ENCODE results near the gene ANKRD50.

The ANKRD50 gene, protein sequence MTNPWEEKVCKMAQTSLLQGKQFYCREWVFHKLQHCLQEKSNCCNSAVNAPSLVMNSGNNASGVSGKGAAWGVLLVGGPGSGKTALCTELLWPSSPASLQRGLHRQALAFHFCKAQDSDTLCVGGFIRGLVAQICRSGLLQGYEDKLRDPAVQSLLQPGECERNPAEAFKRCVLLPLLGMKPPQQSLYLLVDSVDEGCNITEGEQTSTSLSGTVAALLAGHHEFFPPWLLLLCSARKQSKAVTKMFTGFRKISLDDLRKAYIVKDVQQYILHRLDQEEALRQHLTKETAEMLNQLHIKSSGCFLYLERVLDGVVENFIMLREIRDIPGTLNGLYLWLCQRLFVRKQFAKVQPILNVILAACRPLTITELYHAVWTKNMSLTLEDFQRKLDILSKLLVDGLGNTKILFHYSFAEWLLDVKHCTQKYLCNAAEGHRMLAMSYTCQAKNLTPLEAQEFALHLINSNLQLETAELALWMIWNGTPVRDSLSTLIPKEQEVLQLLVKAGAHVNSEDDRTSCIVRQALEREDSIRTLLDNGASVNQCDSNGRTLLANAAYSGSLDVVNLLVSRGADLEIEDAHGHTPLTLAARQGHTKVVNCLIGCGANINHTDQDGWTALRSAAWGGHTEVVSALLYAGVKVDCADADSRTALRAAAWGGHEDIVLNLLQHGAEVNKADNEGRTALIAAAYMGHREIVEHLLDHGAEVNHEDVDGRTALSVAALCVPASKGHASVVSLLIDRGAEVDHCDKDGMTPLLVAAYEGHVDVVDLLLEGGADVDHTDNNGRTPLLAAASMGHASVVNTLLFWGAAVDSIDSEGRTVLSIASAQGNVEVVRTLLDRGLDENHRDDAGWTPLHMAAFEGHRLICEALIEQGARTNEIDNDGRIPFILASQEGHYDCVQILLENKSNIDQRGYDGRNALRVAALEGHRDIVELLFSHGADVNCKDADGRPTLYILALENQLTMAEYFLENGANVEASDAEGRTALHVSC (N-terminal part only)

GRCh38 chr4:124712372-124713184 is at the start of gene ANKRD50:
ANKRD50 (minus strand) TSS chr4:124712732; CDS start chr4:124710511, 2,221 bp downstream.
- DNase-seq (ENCODE audit: low read depth) = peak; percentile 98

DNA sequence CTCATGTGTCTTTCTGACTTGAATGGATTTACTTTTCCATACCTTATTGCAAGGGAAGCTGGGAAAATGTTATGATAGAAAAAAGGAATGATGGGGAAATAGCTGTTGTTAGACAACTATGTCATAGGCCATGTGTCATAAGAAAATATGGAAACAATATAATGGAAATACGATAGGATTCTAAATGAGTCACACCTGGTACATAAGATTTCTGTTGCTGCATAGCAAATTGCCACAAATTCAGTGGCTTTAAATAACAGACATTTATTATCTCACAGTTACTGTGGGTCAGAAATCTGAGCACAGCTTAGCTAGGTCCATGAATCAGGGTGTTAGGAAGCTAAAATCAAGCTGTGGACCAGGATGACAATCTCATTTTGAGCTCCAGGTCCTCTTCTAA is 44.6 kb upstream of the ANKRD50 start:
- peak; percentile 69 for DNase-seq (ENCODE audit: low read depth)

GRCh38 chr4:124754681-124755080 is 42.1 kb upstream of the ANKRD50 start:
- peak; percentile 54 for DNase-seq (ENCODE audit: low read depth)

DNA sequence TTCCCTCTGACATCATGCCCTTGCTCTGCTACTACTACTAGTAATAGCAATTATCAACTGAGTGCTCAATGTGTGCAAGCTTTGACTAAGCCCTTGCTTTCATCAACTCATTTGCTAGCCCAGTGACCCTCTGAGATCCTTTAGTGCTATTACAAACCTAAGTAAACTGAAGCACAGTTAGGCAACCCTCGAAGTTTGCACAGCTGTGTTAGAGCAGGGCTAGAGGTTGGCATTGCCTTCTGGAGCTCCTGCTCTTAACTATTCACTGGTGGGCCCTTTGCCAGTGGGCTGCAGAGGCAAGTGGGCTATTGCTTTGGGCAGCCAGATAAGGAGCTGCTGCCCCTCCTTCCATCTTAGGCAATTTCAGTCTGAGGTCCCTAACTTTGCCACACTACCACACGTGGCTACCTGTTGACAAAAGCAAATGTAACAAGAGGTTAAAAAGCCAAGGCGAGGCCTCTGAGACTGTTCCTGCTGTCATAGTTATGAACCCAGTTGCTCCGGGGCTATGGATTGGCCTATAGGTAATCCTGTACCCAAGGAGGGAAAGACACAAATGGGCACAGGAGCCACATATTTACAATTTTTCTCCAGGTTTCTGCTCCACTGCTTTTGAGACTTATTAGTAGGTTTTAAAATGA is 41.5 kb upstream of the ANKRD50 start:
- peak; percentile 43 for DNase-seq (ENCODE audit: low read depth)

DNA sequence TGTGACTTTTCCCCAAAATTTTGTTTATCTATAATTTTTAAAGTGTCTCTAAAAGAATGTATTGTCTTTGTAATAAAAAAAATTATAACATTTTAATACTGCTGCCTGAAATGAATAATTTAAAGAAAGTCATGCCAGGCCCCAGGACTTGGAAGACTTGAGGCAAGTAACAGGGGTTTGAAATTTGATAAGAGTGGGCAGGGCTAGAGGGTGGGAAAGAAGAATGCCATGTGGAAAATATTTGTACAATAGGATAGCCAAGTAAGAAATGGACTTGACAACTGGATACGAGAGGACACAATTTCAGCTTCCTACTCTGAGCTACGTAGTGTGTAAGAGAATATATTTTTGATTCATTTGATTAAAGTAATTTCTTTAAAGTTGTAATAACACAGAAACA is 36.9 kb upstream of the ANKRD50 start:
- DNase-seq (ENCODE audit: low read depth) = no peak

GRCh38 chr4:124748965-124749364 is 36.4 kb upstream of the ANKRD50 start:
- no peak for DNase-seq (ENCODE audit: low read depth)

- peak; percentile 62 for DNase-seq (ENCODE audit: low read depth)
These were observed 33.7 kb upstream of the ANKRD50 start for GRCh38 chr4:124745985-124746801.

- DNase-seq (ENCODE audit: low read depth) = no peak
These were observed 31.2 kb upstream of the ANKRD50 start for GRCh38 chr4:124743711-124744110.

DNA sequence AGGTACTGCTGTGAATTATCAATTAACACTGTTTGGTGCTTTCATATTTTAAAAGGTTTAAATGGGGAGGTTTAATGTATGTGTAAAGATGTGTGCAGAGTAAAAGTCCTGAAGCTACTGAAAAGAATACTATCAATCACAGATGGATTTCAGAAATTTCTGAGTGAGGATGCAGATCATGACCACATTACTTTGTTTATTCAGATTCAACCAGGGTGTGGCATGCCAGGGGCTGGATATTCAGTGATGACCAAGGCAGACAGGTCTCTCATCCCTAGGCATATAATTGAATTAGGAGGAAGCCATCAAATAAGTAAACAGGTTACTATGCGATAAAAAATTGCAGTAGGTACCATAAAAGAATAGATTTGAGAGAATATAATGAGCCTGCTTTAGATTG is 28.0 kb upstream of the ANKRD50 start:
- DNase-seq (ENCODE audit: low read depth) = no peak

- no peak for DNase-seq (ENCODE audit: low read depth)
These were observed 26.5 kb upstream of the ANKRD50 start for GRCh38 chr4:124738994-124739393.

DNA sequence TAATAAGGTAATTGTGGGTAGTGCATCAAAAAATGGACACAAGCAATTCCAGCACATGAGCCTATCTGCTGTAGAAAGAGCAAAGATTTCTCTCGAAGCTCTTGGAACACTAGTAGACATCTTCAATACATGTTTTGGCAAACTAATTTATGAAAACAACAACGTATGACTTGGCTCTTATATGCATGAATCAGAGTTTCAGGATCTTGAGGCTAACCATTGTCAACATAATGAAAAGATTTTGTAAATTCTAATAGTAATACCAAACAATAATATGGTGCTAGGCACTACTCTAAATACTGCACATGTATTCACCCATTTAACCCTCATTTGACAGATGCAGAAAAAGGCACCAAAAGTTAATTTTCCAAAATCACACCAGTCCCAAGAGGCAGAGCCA is 25.1 kb upstream of the ANKRD50 start:
- no peak for DNase-seq (ENCODE audit: low read depth)

DNA sequence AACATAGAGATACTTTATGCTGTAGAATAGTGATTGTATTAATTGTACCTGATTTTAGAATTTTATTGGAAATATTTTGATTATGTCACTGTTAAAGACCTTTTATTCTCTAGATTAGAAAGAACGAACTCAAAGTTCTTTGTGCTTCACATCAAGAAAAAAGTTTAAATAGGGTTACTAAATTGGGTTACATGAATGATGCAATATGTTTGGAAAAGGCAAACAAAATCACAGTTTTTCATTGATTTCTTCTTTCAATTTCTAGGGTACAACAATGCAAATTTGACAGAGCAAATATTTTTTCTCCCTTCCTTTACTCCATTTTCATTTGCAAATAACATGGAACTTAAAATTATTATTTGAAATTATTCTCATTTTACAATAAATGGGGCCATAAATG is 24.0 kb upstream of the ANKRD50 start:
- DNase-seq (ENCODE audit: low read depth) = no peak

DNA sequence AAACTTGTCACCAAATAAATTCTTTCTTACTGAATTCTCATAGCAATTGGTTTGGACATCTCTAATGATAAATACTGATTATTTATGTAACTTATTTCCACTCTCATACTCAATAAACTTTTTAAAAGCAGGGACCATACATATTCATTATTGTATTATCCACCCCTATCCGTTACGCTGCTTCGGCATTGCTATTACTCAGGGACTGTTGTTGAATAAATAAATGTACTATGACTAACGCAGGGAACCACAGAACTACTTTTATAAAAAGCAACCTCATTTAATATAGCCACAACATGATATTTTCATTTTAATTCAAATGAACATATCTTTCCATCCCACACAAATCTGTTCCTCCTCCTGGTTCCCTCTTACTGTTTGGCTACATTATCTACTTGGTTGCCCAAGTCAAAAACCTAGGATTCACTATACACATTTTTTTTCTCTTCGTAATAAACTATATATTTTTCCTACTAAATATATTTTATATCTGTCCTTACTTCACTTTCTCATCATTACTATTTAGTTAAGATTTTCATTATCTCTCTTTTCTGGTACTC is 14.9 kb upstream of the ANKRD50 start:
- DNase-seq (ENCODE audit: low read depth) = no peak

DNA sequence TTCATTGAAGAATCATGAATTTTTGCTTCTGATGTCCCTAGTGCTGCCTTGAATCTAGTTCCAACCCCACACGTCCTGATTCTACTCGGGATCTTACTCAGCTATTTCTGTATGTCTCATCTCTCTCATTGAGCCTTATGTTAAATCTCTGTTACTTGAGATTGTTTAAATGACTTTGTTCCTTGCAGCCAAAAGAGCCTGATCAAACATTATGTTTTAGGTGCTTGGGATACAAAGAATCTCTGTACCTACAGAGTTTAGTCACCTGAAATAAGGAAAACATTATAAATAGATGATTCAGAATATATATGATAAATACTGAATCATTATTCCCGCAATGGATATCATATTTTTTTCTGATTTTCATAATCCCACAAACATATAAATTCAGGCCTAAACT is 13.7 kb upstream of the ANKRD50 start:
- DNase-seq (ENCODE audit: low read depth) = no peak

GRCh38 chr4:124722071-124722470 is 9.5 kb upstream of the ANKRD50 start:
- DNase-seq (ENCODE audit: low read depth) = no peak

GRCh38 chr4:124717101-124717500 is 4.6 kb upstream of the ANKRD50 start:
- no peak for DNase-seq (ENCODE audit: low read depth)

DNA sequence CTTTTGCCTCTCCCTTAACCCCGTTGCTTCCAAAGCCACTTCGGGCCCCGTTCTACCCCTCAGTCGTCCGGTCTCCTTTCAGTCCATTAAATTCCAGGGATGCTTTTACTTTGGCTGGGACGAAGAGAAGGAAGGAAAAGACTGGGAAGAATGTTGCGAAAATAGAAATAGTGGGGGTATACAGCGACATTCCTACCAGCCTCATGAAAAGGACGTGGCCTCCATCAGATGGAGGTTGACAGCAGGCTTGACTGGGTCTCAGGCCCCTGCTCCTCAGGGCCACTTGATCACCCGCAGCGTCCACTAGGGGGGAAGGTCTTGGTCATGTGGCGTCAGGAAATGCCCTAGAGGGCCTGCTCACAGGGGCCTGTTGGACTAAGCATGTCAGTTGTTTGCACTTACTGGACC is 657 bp upstream of the ANKRD50 start:
- DNase-seq (ENCODE audit: low read depth) = peak; percentile 76

GRCh38 chr4:124711471-124712371 is 811 bp downstream of the ANKRD50 start:
- peak; percentile 81 for DNase-seq (ENCODE audit: low read depth)

DNA sequence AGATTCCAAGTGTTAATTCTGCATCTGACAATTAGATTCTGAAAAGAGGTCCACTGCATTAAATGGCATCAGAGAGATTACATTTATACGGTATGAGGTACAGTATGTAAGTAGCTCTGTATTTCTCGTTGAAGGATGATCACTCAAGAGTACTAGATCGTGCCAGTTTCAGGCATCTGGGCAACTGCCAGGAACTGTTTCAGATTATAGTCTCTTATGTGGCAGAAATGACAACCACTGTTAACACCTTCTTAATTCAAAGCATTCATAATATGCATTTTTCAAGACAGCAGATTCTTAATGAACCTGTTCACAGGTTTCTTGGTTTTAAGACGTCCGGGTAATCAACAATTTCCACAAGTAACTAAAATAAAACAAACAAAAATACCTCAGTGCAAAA is 1.6 kb downstream of the ANKRD50 start:
- peak; percentile 26 for DNase-seq (ENCODE audit: low read depth)

All from fibroblast of gingiva (primary cell).